ENCODE results near the gene ZNF117. TPM values are rescaled to one million over a fixed set of nuclear protein-coding genes. Genes with fewer than 3 reads are reported as not detected.

Gene ZNF117
- total and polyA plus RNA-seq, 9 of the 15 experiments (the other 6 are each of a cell fraction or from before 2014, with no cell fraction given), result 2.5 to 18.9 (median 14.1) TPM

DNA sequence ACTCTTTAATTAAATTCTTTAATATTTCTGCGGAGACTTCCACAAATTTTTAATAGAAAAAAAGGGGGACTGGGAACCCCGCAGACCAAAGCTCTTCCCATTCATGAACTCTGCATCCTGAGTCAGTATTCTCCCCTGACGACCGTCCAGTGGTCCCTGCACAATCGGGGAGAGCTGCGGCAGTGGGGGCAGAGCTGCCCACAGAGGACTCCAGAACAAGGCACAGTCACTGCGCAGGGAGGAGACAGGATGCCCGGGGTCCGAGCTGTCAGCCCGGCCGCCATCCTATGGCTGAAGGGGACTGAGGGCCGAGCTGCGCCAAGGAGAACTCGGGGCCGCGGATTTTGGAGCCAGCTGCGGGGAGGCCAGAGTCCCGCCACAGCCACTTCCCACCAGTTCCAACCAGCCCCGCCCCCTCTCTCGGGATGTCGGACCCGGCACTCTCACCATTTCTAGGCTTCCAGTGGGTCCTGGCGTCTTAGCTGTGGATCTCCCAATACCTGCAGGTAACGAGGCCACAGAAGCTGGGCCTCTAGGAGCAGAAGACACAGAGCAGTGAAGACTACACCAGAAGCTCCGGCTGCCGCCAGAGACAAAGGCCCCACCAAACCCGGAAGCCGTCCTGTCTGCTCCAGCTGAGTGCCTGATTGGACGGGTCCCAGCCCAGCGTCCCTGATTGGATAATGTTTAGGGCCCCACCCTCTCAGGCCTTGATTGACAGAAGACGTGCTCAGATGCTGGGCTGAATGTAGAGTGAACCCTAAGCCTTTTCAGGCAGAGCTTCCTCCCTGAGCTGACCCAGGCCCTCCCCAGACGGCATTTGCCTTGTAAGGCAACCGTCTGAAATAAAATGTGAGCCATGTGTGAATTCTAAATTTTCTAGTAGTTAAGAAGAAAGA is 15.5 kb upstream of the ZNF117 start, which contains the start of gene ERV3-1 (continued):
- TF ChIP-seq HMGXB4 (CRISPR knock-in tag; IDR thresholded peaks at IDR 0.05) (no peak), CHD1 (IDR thresholded peaks at IDR 0.05; ENCODE audit: low read length) (peak; percentile 58), ZBTB17 (CRISPR knock-in tag; IDR thresholded peaks at IDR 0.05) (no peak; the same call in 1 of the 2 replicates), ZNF174 (CRISPR knock-in tag; IDR thresholded peaks at IDR 0.05) (no peak), NR2C2 (CRISPR knock-in tag; IDR thresholded peaks at IDR 0.05) (no peak), NR2C2 (tag; IDR thresholded peaks at IDR 0.05) (no peak), DEAF1 (CRISPR knock-in tag; IDR thresholded peaks at IDR 0.05) (0 out of 2 replicates have a peak, but pooled peaks have one; percentile 5), CHCHD3 (CRISPR knock-in tag; IDR thresholded peaks at IDR 0.05) (0 out of 2 replicates have a peak, but pooled peaks have one; percentile 18), TOE1 (IDR thresholded peaks at IDR 0.05; ENCODE audit: borderline replicate concordance) (0 out of 2 replicates have a peak, but pooled peaks have one; percentile 39), TOE1 (CRISPR knock-in tag; IDR thresholded peaks at IDR 0.05; ENCODE audit: borderline replicate concordance, low read depth) (no peak), MYBL2 (IDR thresholded peaks at IDR 0.05; ENCODE audit: low read depth) (no peak), MYBL2 (CRISPR knock-in tag; IDR thresholded peaks at IDR 0.05; ENCODE audit: borderline replicate concordance) (no peak), TAF9B (IDR thresholded peaks at IDR 0.05; ENCODE audit: partially characterized antibody) (peak; percentile 90), NFIC (IDR thresholded peaks at IDR 0.05) (peak; percentile 54), JUNB (CRISPR knock-in tag; conservative IDR thresholded peaks at IDR 0.05) (no peak), ZNF75A (CRISPR knock-in tag; IDR thresholded peaks at IDR 0.05) (no peak), STAG1 (CRISPR knock-in tag; IDR thresholded peaks at IDR 0.05; ENCODE audit: borderline replicate concordance) (no peak), MAFG (tag; conservative IDR thresholded peaks at IDR 0.05) (no peak), RBFOX2 (IDR thresholded peaks at IDR 0.05; ENCODE audit: low read depth, low read length) (peak; percentile 93), HNRNPL (IDR thresholded peaks at IDR 0.05; ENCODE audit: low read depth, low read length) (no peak)
- TF ChIP-seq, protein P1, sequence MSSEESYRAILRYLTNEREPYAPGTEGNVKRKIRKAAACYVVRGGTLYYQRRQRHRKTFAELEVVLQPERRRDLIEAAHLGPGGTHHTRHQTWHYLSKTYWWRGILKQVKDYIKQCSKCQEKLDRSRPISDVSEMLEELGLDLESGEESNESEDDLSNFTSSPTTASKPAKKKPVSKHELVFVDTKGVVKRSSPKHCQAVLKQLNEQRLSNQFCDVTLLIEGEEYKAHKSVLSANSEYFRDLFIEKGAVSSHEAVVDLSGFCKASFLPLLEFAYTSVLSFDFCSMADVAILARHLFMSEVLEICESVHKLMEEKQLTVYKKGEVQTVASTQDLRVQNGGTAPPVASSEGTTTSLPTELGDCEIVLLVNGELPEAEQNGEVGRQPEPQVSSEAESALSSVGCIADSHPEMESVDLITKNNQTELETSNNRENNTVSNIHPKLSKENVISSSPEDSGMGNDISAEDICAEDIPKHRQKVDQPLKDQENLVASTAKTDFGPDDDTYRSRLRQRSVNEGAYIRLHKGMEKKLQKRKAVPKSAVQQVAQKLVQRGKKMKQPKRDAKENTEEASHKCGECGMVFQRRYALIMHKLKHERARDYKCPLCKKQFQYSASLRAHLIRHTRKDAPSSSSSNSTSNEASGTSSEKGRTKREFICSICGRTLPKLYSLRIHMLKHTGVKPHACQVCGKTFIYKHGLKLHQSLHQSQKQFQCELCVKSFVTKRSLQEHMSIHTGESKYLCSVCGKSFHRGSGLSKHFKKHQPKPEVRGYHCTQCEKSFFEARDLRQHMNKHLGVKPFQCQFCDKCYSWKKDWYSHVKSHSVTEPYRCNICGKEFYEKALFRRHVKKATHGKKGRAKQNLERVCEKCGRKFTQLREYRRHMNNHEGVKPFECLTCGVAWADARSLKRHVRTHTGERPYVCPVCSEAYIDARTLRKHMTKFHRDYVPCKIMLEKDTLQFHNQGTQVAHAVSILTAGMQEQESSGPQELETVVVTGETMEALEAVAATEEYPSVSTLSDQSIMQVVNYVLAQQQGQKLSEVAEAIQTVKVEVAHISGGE (CRISPR knock-in tag; IDR thresholded peaks at IDR 0.05), result 0 out of 6 replicates have a peak, but pooled peaks of 1 of the 3 experiments have one; percentile 28

Data from K562 (cell line).